CD14-positive monocyte (primary cell): ENCODE measurements around the gene TPK1. TPM values are rescaled to one million over a fixed set of nuclear protein-coding genes. Genes with fewer than 3 reads are reported as not detected.

Experiments
- DNase-seq, 3 donors: peaks; one replicate each; pipeline ENCODE4 v3.0.0-alpha.2; 2011 to 2022
- H2AFZ ChIP-seq: 2 replicates; pipeline ENCODE4 v1.6.0; 2012; ENCODE audit warnings: mild to moderate bottlenecking, low read depth, low read length, inconsistent platforms; ENCODE audit not compliant: insufficient read depth, poor library complexity, severe bottlenecking
- H3K27ac ChIP-seq, 2 donors: 1 replicate in 1 of 2; 2 replicates in 1 of 2; pipeline ENCODE4 v1.5.1; 2012 to 2013; ENCODE audit warnings: low read length in 2 of 2, control low read depth in 1 of 2, inconsistent platforms in 1 of 2, low read depth in 1 of 2, mild to moderate bottlenecking in 1 of 2
- H3K27me3 ChIP-seq, 2 donors: one replicate each; pipeline versions ENCODE4 v1.6.0 to v1.6.1; 2011 to 2013; ENCODE audit warnings: low read length in 2 of 2; ENCODE audit not compliant: control insufficient read depth in 2 of 2, insufficient read depth in 2 of 2
- H3K36me3 ChIP-seq, 2 donors: replicated peaks in 1 of 2; 1 replicate in 1 of 2; 2 replicates in 1 of 2; pipeline versions ENCODE4 v1.5.1 to v1.6.1; 2012 to 2013; ENCODE audit warnings: low read length in 2 of 2, control low read depth in 1 of 2, inconsistent platforms in 1 of 2, mild to moderate bottlenecking in 1 of 2; ENCODE audit not compliant: insufficient read depth in 2 of 2, control insufficient read depth in 1 of 2
- H3K4me1 ChIP-seq, 2 donors: 1 replicate in 1 of 2; 2 replicates in 1 of 2; pipeline versions ENCODE4 v1.5.1 to v1.6.1; 2012 to 2013; ENCODE audit warnings: low read length in 2 of 2, control low read depth in 1 of 2, inconsistent platforms in 1 of 2, mild to moderate bottlenecking in 1 of 2, moderate library complexity in 1 of 2; ENCODE audit not compliant: insufficient read depth in 2 of 2, control insufficient read depth in 1 of 2
- H3K4me2 ChIP-seq: replicated peaks from 2 replicates; pipeline ENCODE3; 2012; ENCODE audit warnings: low read length, moderate library complexity, mild to moderate bottlenecking; ENCODE audit not compliant: poor library complexity, severe bottlenecking; ENCODE audit errors: extremely low read depth
- H3K4me3 ChIP-seq, 3 experiments: fragments of 200-600 bp in 1 of 3; sonication (generic) in 1 of 3; replicated peaks in 1 of 3; 1 replicate in 2 of 3; 2 replicates in 1 of 3; pipeline ENCODE4 v1.5.1; 2011 to 2013; ENCODE audit warnings: low read length in 3 of 3, mild to moderate bottlenecking in 3 of 3, control low read depth in 2 of 3, low read depth in 2 of 3, inconsistent platforms in 1 of 3, moderate library complexity in 1 of 3
- H3K79me2 ChIP-seq: 2 replicates; pipeline ENCODE4 v1.6.0; 2012; ENCODE audit warnings: mild to moderate bottlenecking, control low read depth, inconsistent platforms, low read length, moderate library complexity; ENCODE audit not compliant: insufficient read depth
- H3K9ac ChIP-seq: 2 replicates; pipeline ENCODE4 v1.6.0; 2017; ENCODE audit warnings: low read length, mild to moderate bottlenecking; ENCODE audit not compliant: insufficient read depth, poor library complexity, severe bottlenecking
- H3K9me3 ChIP-seq, 2 donors: replicated peaks in 1 of 2; 1 replicate in 1 of 2; 2 replicates in 1 of 2; pipeline versions ENCODE4 v1.5.1 to v1.6.1; 2012 to 2013; ENCODE audit warnings: low read length in 2 of 2, control low read depth in 1 of 2; ENCODE audit not compliant: control insufficient read depth in 1 of 2, insufficient read depth in 1 of 2
- H4K20me1 ChIP-seq: 2 replicates; pipeline ENCODE4 v1.6.0; 2012; ENCODE audit warnings: mild to moderate bottlenecking, low read length, control low read depth, moderate library complexity; ENCODE audit not compliant: insufficient read depth
- H3K27ac Mint-ChIP-seq, 7 donors: one replicate each; pipeline ENCODE4 v1.8.0; 2020; ENCODE audit warnings: mild to moderate bottlenecking in 7 of 7, mixed read lengths in 7 of 7, moderate library complexity in 6 of 7, inconsistent platforms in 2 of 7
- H3K27me3 Mint-ChIP-seq, 3 donors: one replicate each; pipeline ENCODE4 v1.8.0; 2021 to 2022; ENCODE audit warnings: low read depth in 3 of 3, mild to moderate bottlenecking in 3 of 3, mixed read lengths in 3 of 3, moderate library complexity in 3 of 3, inconsistent platforms in 1 of 3
- H3K36me3 Mint-ChIP-seq, 2 donors: one replicate each; pipeline ENCODE4 v1.8.0; 2020; ENCODE audit warnings: mixed read lengths in 2 of 2, inconsistent platforms in 1 of 2, mild to moderate bottlenecking in 1 of 2
- H3K4me1 Mint-ChIP-seq: one replicate; pipeline ENCODE4 v1.8.0; 2020; ENCODE audit warnings: mild to moderate bottlenecking, mixed read lengths
- H3K4me3 Mint-ChIP-seq, 2 donors: one replicate each; pipeline ENCODE4 v1.8.0; 2020; ENCODE audit warnings: mild to moderate bottlenecking in 2 of 2, mixed read lengths in 2 of 2, moderate library complexity in 1 of 2
- H3K9me3 Mint-ChIP-seq, 7 donors: one replicate each; pipeline ENCODE4 v1.8.0; 2020 to 2022; ENCODE audit warnings: mixed read lengths in 7 of 7, mild to moderate bottlenecking in 6 of 7, moderate library complexity in 6 of 7, inconsistent platforms in 2 of 7
- CTCF ChIP-seq: fragments of 200-600 bp; IDR thresholded peaks from one replicate; pipeline ENCODE4 v1.8.0; 2022; ENCODE audit warnings: antibody characterized with exemption, mild to moderate bottlenecking
- WGBS: methylation state at CpG from one replicate; pipeline ENCODE4 v1.1.5; 2013; ENCODE audit warnings: missing lambda C conversion rate; ENCODE audit not compliant: insufficient coverage; 5-methylcytosine and 5-hydroxymethylcytosine counted together
- intact Hi-C, 2 donors: fragments of 100-400 bp; cut with micrococcal nuclease; formaldehyde crosslinking; loops; one replicate each; pipeline versions ENCODE4 v1.15.0 to v1.15.1; 2023
- polyA plus RNA-seq, 3 donors: library from polyadenylated mRNA; depleted of rRNA in 1 of 3; unstranded in 2 of 3; stranded (reverse) in 1 of 3; fragments of 300-500 nt in 2 of 3; fragments of >200 nt in 1 of 3; fragmentation: Illumina TruSeq in 2 of 3; gene quantifications; 1 replicate in 2 of 3; 2 replicates in 1 of 3; pipeline ENCODE4 v1.2.3, GENCODE V29; 2012 to 2021

Gene TPK1
- polyA plus RNA-seq, 3 donors: 18.9 to 33.8 (median 33.1) TPM

GRCh38 chr7:144826208-144826607 is 9.6 kb downstream of the TPK1 start:
- no peaks in the 10 kb centered on the region for H3K4me1 ChIP-seq
- peaks cover 7% of the 10 kb centered on the region for H3K4me1 Mint-ChIP-seq

DNA sequence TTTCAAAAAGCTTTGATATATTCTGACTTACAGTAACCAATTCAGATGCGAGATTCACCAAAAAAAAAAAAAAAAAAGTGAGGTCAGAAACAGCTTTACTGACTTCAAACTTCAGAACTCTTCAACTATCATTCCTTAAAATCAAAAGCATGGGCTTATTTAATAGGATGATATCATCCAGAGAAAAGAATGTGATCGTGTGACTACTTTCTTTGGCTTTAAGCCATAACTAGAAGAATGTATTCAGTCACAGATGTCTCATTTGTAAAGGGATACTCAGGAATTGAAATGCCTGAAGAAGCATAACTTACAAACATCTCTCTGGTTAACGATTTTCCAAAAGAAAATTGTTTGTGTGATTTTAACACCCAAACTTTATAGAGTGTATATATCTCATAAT is 11.5 kb downstream of the TPK1 start:
- Mint-ChIP-seq H3K36me3 (peaks cover 2 to 6% of the 10 kb centered on the region in 2 donors), H3K4me1 (peaks cover 4% of the 10 kb centered on the region), H3K27ac (no peak overlapping the region), H3K9me3 (peaks cover 0 to 3% (median 0%) of the 10 kb centered on the region in 7 donors), H3K4me3 (no peak overlapping the region), H3K27me3 (peaks cover 0 to 2% (median 0%) of the 10 kb centered on the region in 3 donors)
- no peak for TF ChIP-seq CTCF
- no peak overlapping the region for H2AFZ ChIP-seq
- no peak overlapping the region for H3K27ac ChIP-seq
- intact Hi-C loops: no loop called here
- no peak overlapping the region for H3K4me3 ChIP-seq
- H3K27me3 ChIP-seq: no peaks in the 10 kb centered on the region
- WGBS: no CpG with 5 or more reads among the region's 3 CpGs
- no peaks in the 10 kb centered on the region for H3K9me3 ChIP-seq
- no peak overlapping the region for H3K9ac ChIP-seq
- no peak for DNase-seq
- H3K79me2 ChIP-seq: peaks cover 4% of the 10 kb centered on the region
- H3K36me3 ChIP-seq: no peaks in the 10 kb centered on the region
- H3K4me2 ChIP-seq: no peak overlapping the region
- no peaks in the 10 kb centered on the region for H4K20me1 ChIP-seq
- no peaks in the 10 kb centered on the region for H3K4me1 ChIP-seq

More at GRCh38 chr7:144826208-144826607, 9.6 kb downstream of the TPK1 start:
- Histone ChIP-seq H3K9ac (no peak overlapping the region), H3K36me3 (no peaks in the 10 kb centered on the region), H3K9me3 (no peaks in the 10 kb centered on the region), H3K79me2 (peaks cover 4% of the 10 kb centered on the region), H3K4me2 (no peak overlapping the region), H4K20me1 (peaks cover 3% of the 10 kb centered on the region), H3K27ac (no peak overlapping the region), H3K4me3 (no peak overlapping the region), H2AFZ (no peak overlapping the region), H3K27me3 (no peaks in the 10 kb centered on the region)
- DNase-seq: no peak
- Mint-ChIP-seq H3K9me3 (peaks cover 0 to 3% (median 0%) of the 10 kb centered on the region in 7 donors), H3K27ac (no peak overlapping the region), H3K36me3 (peaks cover 7 to 11% of the 10 kb centered on the region in 2 donors), H3K27me3 (peaks cover 0 to 2% (median 0%) of the 10 kb centered on the region in 3 donors), H3K4me3 (no peak overlapping the region)
- TF ChIP-seq CTCF: no peak
- intact Hi-C loops: no loop called here
